HK-2 (cell line): ENCODE results near the gene TMED8.
A peak's percentile ranks its signal among the peaks of the same experiment; 100 is the strongest.
"Not testable (repeated sequence)": the region's sequence is repeated elsewhere in the genome, so short reads cannot be mapped to it uniquely, and the experiment has no call there.

Experiments
- DNase-seq: peaks from one replicate; pipeline ENCODE4 v3.0.0-alpha.2; 2018; ENCODE audit not compliant: unreplicated experiment

TMED8 gene

GRCh38 chr14:77376771-77377501 is at the start of gene TMED8, which contains the start of gene SAMD15:
TSS of gene TMED8 (minus strand) at chr14:77377094. CDS start at chr14:77377053, 41 bp downstream.
TSS of gene SAMD15 (plus strand) at chr14:77377379. CDS start at chr14:77377419, 40 bp downstream.
- DNase-seq, result peak; percentile 86

GRCh38 chr14:77426396-77426795 is 49.5 kb upstream of the TMED8 start:
- DNase-seq, result no peak

DNA sequence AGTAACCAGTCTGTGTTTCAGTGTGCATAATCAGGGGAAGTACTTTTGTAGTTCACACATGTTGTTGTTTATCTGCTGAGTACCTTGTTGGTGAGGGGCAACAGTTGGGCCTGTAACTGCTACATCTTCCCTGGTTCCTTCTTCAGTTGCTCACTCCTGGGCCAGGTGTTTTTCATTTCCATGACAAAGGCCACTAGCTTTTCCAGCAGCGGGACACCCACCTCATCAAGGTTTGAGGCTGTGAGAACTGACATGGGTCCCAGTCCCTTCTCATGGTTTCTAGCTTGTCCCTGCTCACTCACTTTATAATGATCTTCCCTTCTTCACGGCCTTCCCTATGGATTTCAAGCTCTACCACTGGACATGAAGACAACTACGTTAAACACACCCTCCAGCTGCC is 48.0 kb upstream of the TMED8 start:
- no peak for DNase-seq

DNA sequence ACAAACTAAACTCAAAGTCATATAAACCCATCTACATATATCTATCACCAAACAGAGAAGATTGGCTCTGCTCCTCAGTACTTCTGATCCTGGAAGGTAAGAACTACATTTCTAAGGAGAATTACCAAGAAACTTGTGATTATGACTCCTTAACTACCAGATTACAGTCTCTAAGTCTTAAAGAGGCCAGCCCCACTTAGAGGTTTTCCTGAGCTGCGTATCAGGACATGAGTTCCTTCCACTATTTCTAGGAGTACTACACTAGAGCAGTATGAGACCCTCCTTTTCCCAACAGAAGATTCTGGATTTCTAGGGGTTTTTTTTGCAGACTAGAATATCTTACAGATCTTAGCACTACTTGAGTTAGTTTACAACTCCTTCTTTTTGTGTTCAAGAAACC is 46.5 kb upstream of the TMED8 start, which contains the start of gene NOXRED1:
Gene NOXRED1, minus strand, starts transcription at position 101 of the 400 bp plus-strand sequence. CDS start 634 bp downstream, outside the sequence.
- DNase-seq, result no peak

GRCh38 chr14:77421201-77421600 is 44.3 kb upstream of the TMED8 start:
- DNase-seq, result no peak

DNA sequence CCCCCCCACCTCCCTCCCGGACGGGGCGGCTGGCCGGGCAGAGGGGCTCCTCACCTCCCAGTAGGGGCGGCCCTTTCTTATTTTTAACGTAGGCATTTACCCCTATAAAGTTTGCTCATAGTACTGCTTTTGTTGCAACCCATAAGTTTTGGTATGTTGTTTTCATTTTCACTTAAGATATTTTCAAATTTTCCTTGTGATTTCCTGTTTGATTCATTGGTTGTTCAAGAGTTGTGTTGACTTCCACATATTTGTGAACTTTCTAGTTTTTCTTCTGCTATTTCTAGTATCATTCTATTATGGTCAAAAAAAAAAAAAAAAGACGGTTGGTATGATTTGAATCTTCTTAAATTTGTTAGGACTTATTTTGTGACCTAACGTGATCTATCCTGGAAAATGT is 39.9 kb upstream of the TMED8 start:
- no peak for DNase-seq

DNA sequence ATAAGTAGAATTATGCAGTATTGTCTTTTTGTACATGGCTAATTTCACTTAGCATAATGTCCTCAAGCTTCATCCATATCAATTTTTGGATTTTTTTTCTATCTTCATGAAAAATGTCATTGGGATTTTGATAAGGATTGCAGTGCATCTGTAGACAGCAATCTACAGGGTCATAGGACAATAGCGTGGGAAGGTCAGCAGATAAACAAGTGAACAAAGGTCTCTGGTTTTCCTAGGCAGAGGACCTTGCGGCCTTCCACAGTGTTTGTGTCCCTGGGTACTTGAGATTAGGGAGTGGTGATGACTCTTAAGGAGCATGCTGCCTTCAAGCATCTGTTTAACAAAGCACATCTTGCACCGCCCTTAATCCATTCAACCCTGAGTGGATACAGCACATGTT is 39.2 kb upstream of the TMED8 start:
- DNase-seq, result not testable (repeated sequence)

- DNase-seq, result not testable (repeated sequence)
Observed at GRCh38 chr14:77415403-77416030, 38.6 kb upstream of the TMED8 start.

DNA sequence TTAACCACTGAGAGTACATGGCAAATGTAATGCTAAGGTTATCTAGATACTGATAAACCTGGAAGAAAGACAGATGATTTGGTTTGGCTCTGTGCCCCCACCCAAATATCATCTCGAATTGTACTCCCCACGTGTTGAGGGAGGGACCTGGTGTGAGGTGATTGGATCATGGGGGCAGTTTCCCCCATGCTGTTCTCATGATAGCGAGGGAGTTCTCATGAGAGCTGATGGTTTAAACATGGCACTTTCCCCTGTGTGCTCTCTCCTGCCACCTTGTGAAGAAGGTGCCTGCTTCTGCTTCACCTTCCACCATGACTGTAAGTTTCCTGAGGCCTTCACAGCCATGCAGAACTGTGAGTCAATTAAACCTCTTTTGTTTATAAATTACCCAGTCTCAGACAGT is 32.2 kb upstream of the TMED8 start:
- peak; percentile 2 for DNase-seq

DNA sequence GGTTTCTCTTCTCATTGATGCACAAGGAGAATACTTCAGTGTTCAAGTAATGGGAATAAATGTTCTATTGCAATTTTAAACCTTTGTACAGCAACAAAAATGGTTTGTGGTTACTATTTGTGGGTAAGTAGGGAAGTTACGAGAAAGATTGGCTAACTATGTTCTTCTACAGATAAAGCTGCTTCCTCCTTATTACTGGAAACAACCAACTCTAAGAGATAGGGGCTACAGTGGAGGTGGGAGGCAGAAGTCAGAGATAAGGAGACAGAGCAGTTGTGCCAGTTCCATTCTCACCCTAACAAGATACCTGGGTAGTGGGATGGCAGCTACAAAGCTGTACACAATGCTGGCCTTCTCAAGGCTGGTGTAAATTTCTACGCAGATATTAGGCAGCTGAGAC is 30.3 kb upstream of the TMED8 start:
- DNase-seq, result no peak

DNA sequence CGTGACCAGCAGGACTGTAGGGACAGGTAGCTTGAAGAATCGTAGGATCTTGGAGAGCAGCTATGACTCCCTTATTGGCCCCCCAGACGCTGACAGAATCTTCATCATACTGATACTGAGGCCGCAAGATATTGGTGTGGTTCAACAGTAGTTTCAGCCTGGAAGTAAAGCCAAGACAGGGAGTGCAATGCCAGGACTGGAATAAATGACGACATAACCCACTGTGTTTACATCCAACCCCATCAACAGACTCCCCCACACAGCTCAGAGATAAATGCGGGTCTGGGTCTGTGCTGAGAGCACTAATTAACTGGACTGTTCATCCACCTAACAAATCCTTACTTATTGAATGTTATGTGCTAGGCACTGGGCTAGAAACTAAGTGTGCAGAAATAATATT is 29.8 kb upstream of the TMED8 start:
- DNase-seq, result no peak

GRCh38 chr14:77406086-77406485 is 29.2 kb upstream of the TMED8 start:
- no peak for DNase-seq

- no peak for DNase-seq
Observed at GRCh38 chr14:77403768-77404167, 26.9 kb upstream of the TMED8 start.

GRCh38 chr14:77400216-77400615 is 23.3 kb upstream of the TMED8 start:
- no peak for DNase-seq

DNA sequence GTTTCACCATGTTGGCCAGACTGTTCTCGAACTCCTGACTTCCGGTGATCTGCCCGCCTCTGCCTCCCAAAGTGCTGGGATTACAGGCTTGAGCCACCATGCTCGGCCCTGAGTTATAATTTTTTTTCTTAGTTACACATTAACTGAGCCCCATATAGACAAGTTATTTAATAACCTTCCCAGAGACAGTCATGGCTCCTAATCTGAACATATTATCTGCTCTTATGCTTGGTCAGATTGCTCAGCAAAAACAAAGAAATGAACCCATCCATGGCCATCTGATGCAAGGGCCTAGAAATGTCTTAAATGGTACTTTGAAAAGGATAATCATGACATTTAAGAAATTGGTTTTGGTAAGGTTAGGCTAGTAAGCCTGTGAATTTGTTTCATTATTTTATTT is 13.3 kb upstream of the TMED8 start:
- no peak for DNase-seq

GRCh38 chr14:77378701-77379100 is 1.8 kb upstream of the TMED8 start:
- no peak for DNase-seq

DNA sequence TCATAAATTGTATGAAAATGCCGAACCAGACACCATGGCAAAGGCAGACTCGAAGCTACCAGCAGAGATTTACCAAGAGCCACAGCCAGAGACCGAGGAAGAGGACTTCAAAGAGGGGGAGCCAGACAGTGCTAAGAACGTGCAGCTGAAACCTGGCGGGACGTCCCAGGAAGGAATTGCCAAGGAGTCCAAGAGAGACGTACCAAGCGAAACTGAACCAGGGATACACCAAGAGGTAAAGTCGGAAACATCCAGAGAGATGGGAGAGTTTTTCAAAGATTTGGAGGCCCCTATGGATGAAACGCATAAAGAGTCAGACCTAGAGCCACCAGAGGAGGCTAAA is 579 bp upstream of the TMED8 start:
- no peak for DNase-seq

DNA sequence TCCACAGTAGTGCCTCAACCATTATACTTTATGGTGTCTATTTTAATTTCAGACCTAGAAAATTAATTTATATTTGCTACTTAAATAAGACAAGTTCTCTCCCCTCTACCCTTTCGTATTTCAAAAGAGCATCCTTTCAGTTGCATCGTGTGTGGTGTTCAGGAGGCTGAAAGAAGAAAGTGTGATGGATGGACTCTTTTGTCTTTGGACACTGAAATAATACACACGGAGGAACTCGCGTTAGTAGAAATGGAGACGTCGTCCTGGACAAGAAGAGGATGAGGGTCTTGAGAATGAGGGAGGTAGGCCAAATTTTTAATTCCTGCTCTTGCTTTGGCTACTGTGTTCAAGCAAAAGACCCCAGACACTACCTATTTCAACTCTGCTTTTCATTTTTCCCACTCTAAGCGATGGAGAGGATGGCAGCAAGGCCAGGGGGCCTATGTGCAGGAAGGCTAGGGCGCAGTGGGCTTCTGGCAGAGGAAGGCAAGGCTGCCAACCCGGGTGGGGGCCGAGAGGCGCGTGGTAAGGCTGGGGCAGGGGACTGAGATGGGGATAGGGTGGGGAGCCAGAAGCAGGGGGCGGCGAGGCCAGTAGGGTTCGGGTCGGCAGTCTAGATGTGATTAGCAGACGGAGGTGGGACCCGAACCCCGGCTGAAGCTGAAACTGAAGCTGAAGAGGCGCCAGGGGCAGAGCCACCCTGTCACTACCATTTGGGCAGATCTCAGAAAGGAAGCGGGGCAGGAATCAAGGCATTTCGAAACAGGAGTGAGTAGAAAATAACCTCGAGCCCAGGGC is 722 bp downstream of the TMED8 start:
- DNase-seq, result no peak

GRCh38 chr14:77375164-77375950 is 1.5 kb downstream of the TMED8 start:
- DNase-seq, result no peak

DNA sequence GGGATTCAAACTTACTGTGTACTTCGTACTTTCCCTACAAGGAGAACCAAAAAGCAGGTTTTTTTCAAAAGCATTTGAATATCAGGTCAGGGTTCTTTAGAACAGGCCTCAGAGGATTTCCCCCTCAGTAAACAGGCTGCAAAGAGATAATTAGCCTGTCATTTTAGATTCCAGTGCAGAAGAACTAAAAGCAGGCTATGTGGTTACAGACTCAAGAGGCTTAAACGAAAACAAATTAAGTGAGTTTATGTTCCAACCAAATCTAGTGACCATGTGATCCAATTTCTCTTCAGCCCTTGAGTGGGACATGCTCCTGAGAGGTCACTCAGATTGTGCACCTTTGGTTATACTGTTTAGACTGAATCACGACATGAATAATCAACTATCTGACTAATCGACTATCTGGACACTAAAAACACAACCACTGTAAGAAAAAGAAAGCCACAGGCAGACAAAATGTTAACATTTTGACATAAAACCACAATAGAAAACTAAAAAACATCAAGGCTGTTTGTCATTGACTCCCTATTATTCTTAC is 4.5 kb downstream of the TMED8 start:
- DNase-seq, result no peak

DNA sequence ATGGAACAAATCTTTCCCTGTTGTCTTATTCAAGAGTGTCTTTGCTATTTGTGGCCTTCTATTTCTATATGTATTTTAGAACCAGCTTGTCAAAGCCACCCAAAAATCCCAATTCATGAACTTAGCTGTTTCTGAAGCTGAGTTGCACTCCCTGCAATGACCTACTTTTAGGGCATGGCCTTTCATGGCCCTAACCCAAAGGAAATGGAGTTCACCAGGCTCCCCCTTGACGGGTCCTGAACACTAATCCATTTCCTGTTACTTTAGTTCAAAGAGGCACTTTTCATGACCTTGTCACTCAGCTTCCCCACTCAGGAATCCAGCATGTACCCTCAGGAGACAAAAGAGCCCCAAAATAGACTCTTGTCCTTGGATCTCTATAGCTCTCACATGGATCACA is 7.6 kb downstream of the TMED8 start:
- no peak for DNase-seq

- no peak for DNase-seq
Observed at GRCh38 chr14:77364146-77364545, 12.7 kb downstream of the TMED8 start.
